Endothelial cell of umbilical vein (primary cell): Measurements from ENCODE around the gene NUDT22. TPM values are rescaled to one million over a fixed set of nuclear protein-coding genes. Genes with fewer than 3 reads are reported as not detected.
A peak's percentile ranks its signal among the peaks of the same experiment; 100 is the strongest.

ENCODE experiments used
- BruUV-seq: library from RNA; stranded (reverse); fragments of 400-500 nt; replicated peaks from 2 replicates; lab custom pipeline; 2021; lab: Mats Ljungman, UMichigan
- CTCF ChIA-PET: fragments of 300-600, 350-600 bp; sonication (Branson Sonifier 250); formaldehyde crosslinking; loops from one replicate; lab custom pipeline; 2021; ENCODE audit warnings: antibody characterized with exemption, inconsistent platforms; lab: Charles Lee
- POLR2A ChIA-PET: fragments of 300-600, 350-600 bp; sonication (Branson Sonifier 250); formaldehyde crosslinking; loops from one replicate; lab custom pipeline; 2021; ENCODE audit warnings: antibody characterized with exemption, inconsistent platforms; lab: Charles Lee
- DNase-seq: peaks from one replicate; pipeline ENCODE4 v3.0.0-alpha.2; 2011; ENCODE audit warnings: low read depth, low spot score
- FAIRE-seq: peaks from 2 replicates; lab custom pipeline; 2011; peaks lifted over from hg19 to GRCh38; lab: Jason Lieb, UNC
- H2AFZ ChIP-seq: 2 replicates; pipeline ENCODE4 v1.6.0; 2012; ENCODE audit warnings: low read depth, low read length, control low read depth, inconsistent platforms
- H3K27ac ChIP-seq: 2 replicates; pipeline ENCODE4 v1.5.1; 2011; ENCODE audit warnings: low read depth, mild to moderate bottlenecking, control low read depth, low read length, moderate library complexity; ENCODE audit not compliant: insufficient read depth
- H3K27me3 ChIP-seq, 2 experiments: 2 replicates each; pipeline versions ENCODE4 v1.6.0 to v1.6.1; 2011; ENCODE audit warnings: low read length in 2 of 2, mixed read lengths in 1 of 2; ENCODE audit not compliant: control insufficient read depth in 2 of 2, insufficient read depth in 2 of 2
- H3K36me3 ChIP-seq, 2 experiments: 2 replicates in 1 of 2; 3 replicates in 1 of 2; pipeline ENCODE4 v1.5.1; 2011; ENCODE audit warnings: low read length in 2 of 2, mild to moderate bottlenecking in 1 of 2, moderate library complexity in 1 of 2; ENCODE audit not compliant: control insufficient read depth in 2 of 2, insufficient read depth in 2 of 2; ENCODE audit errors: extremely low read depth in 1 of 2
- H3K4me1 ChIP-seq: 3 replicates; pipeline ENCODE4 v1.5.1; 2011; ENCODE audit warnings: mild to moderate bottlenecking, low read length; ENCODE audit not compliant: control insufficient read depth, insufficient read depth; ENCODE audit errors: extremely low read depth
- H3K4me2 ChIP-seq: 2 replicates; pipeline ENCODE4 v1.6.1; 2011; ENCODE audit warnings: low read length, control low read depth, mixed read lengths; ENCODE audit not compliant: insufficient read depth
- H3K4me3 ChIP-seq, 3 experiments: fragments of 200-600 bp in 1 of 3; sonication (generic), shearing (Covaris generic) in 1 of 3; replicated peaks in 1 of 3; 2 replicates each; pipeline ENCODE4 v1.5.1; 2011 to 2016; ENCODE audit warnings: control low read depth in 3 of 3, low read length in 3 of 3, mild to moderate bottlenecking in 2 of 3, inconsistent platforms in 1 of 3, low read depth in 1 of 3, moderate library complexity in 1 of 3; ENCODE audit not compliant: insufficient read depth in 1 of 3
- H3K79me2 ChIP-seq: 2 replicates; pipeline ENCODE4 v1.6.0; 2012; ENCODE audit warnings: low read length, inconsistent platforms; ENCODE audit not compliant: control insufficient read depth, insufficient read depth
- H3K9ac ChIP-seq: replicated peaks from 2 replicates; pipeline ENCODE3; 2011; ENCODE audit warnings: low read length, control low read depth; ENCODE audit not compliant: insufficient read depth; ENCODE audit errors: extremely low read depth
- H3K9me1 ChIP-seq: replicated peaks from 3 replicates; pipeline ENCODE4 v1.6.0; 2011; ENCODE audit warnings: mild to moderate bottlenecking, low read length; ENCODE audit not compliant: control insufficient read depth, insufficient read depth; ENCODE audit errors: extremely low read depth
- H3K9me3 ChIP-seq: replicated peaks from 2 replicates; pipeline ENCODE4 v1.5.1; 2012; ENCODE audit warnings: low read length, inconsistent platforms; ENCODE audit not compliant: control insufficient read depth, insufficient read depth
- H4K20me1 ChIP-seq: replicated peaks from 2 replicates; pipeline ENCODE3; 2011; ENCODE audit warnings: mild to moderate bottlenecking, low read length; ENCODE audit not compliant: control insufficient read depth, insufficient read depth; ENCODE audit errors: extremely low read depth
- CTCF ChIP-seq, 2 donors: IDR thresholded peaks; 1 replicate in 1 of 2; 2 replicates in 1 of 2; pipeline ENCODE4 v1.5.1; 2011; ENCODE audit warnings: low read length in 2 of 2, mild to moderate bottlenecking in 2 of 2, moderate library complexity in 2 of 2, control low read depth in 1 of 2, inconsistent platforms in 1 of 2, low read depth in 1 of 2; ENCODE audit not compliant: insufficient read depth in 1 of 2; ENCODE audit errors: extremely low read depth in 1 of 2
- EZH2 ChIP-seq: IDR thresholded peaks from 2 replicates; pipeline ENCODE4 v1.6.1; 2012; ENCODE audit warnings: borderline replicate concordance, low read depth, mild to moderate bottlenecking, moderate library complexity, low read length, inconsistent platforms; ENCODE audit not compliant: severe bottlenecking
- FOS ChIP-seq: IDR thresholded peaks from 2 replicates; pipeline ENCODE4 v1.6.1; 2011; ENCODE audit warnings: mild to moderate bottlenecking, low read length, moderate library complexity, borderline replicate concordance; ENCODE audit not compliant: insufficient read depth
- GATA2 ChIP-seq: IDR thresholded peaks from 2 replicates; pipeline ENCODE4 v1.7.0; 2011; ENCODE audit warnings: low read depth, mild to moderate bottlenecking, moderate library complexity, mixed read lengths, low read length; ENCODE audit not compliant: insufficient read length, insufficient read depth
- JUN ChIP-seq: IDR thresholded peaks from 2 replicates; pipeline ENCODE4 v1.6.1; 2011; ENCODE audit warnings: borderline replicate concordance, low read depth; ENCODE audit not compliant: insufficient read length, insufficient read depth
- MAX ChIP-seq: IDR thresholded peaks from 2 replicates; pipeline ENCODE4 v1.6.1; 2011; ENCODE audit not compliant: insufficient read depth, insufficient read length
- MYC ChIP-seq: IDR thresholded peaks from one replicate; pipeline ENCODE4 v1.6.1; 2011; ENCODE audit warnings: mild to moderate bottlenecking, low read depth, low read length
- POLR2A ChIP-seq: IDR thresholded peaks from 2 replicates; pipeline ENCODE4 v1.6.1; 2012; ENCODE audit warnings: low read depth, mild to moderate bottlenecking, control low read depth, low read length
- POLR2AphosphoS5 ChIP-seq: IDR thresholded peaks from 2 replicates; pipeline ENCODE4 v1.6.1; 2012; ENCODE audit warnings: low read depth, mild to moderate bottlenecking, control low read depth, low read length, moderate library complexity; ENCODE audit not compliant: insufficient read depth
- dilution Hi-C: fragments of 300-500 bp; cut with MboI; formaldehyde crosslinking; loops from one replicate; pipeline ENCODE4 v1.15.0; 2019; ENCODE audit warnings: low sequenced_read_pairs; ENCODE audit not compliant: extremely low pct_ligation_motif_present
- intact Hi-C: fragments of 100-400 bp; cut with micrococcal nuclease; formaldehyde crosslinking; loops from one replicate; pipeline ENCODE4 v1.10.0; 2022
- polyA plus RNA-seq, 4 experiments: library from polyadenylated mRNA; depleted of rRNA in 3 of 4; stranded (reverse) in 3 of 4; unstranded in 1 of 4; fragments of >200 nt; gene quantifications; 2 replicates each; pipeline versions ENCODE4 v1.2.1 to v1.2.3, GENCODE V29; 2011 to 2012; ENCODE audit warnings: missing spikeins in 1 of 4
- total RNA-seq: library from RNA; stranded (reverse); gene quantifications from 2 replicates; pipeline ENCODE4 v1.2.3, GENCODE V29; 2021

Gene NUDT22
- total and polyA plus RNA-seq, 2 donors (not counting 3 experiments of a cell fraction or from before 2014, with no cell fraction given): 37.8 to 54.8 TPM

GRCh38 chr11:64244966-64245365 lies 18.9 kb downstream of the NUDT22 start:
- Histone ChIP-seq H3K4me1 (peaks cover 26% of the 10 kb centered on the region), H3K9me1 (no peaks in the 10 kb centered on the region), H2AFZ (no peak overlapping the region), H3K9ac (peak overlapping the region; percentile 4), H3K79me2 (peaks cover 40% of the 10 kb centered on the region), H3K36me3 (peaks cover 0 to 12% of the 10 kb centered on the region in 2 experiments), H3K27me3 (no peaks in the 10 kb centered on the region), H3K27ac (no peak overlapping the region), H3K4me3 (peak overlapping the region; percentile 67 to 78 (median 73)), H3K4me2 (peak overlapping the region; percentile 35), H4K20me1 (no peaks in the 10 kb centered on the region), H3K9me3 (no peaks in the 10 kb centered on the region)
- TF ChIP-seq FOS (no peak), POLR2A (peak; percentile 2)
- intact Hi-C loops (loop anchor here (5.0 kb wide), 1 partner anchor 112 kb away; the partner anchor contains the start of gene RPS6KA4), dilution Hi-C loops (no loop called here)
- POLR2A ChIA-PET: interaction anchor here (1.5 to 2.2 kb wide), 2 partner anchors 23 to 27 kb away, joined by 5 to 10 read pairs; no protein-coding TSS in a partner anchor
- BruUV-seq: no TSS peak
- CTCF ChIA-PET: interaction anchor here (0.6 to 5.0 kb wide), 11 partner anchors 8 to 110 kb away, joined by 3 to 36 read pairs (median 4); partner anchors contain the start of genes CATSPERZ, ESRRA and STIP1
- no peak for FAIRE-seq
- no peak for DNase-seq

- intact Hi-C loops: no loop called here
- H3K4me2 ChIP-seq: peak overlapping the region; percentile 35
- peak overlapping the region; percentile 47 for H3K27ac ChIP-seq
- no peaks in the 10 kb centered on the region for H3K9me3 ChIP-seq
- FAIRE-seq (no peak), DNase-seq (no peak)
- H3K4me1 ChIP-seq: peaks cover 22% of the 10 kb centered on the region
- peak overlapping the region; percentile 67 to 78 (median 73) for H3K4me3 ChIP-seq
- ChIA-PET POLR2A (interaction anchor here (0.6 to 2.2 kb wide), 4 partner anchors 23 to 59 kb away, joined by 3 to 10 read pairs (median 6); no protein-coding TSS in a partner anchor), CTCF (interaction anchor here (0.9 to 5.0 kb wide), 10 partner anchors 8 to 110 kb away, joined by 3 to 36 read pairs (median 5); partner anchors contain the start of genes CATSPERZ, ESRRA and STIP1)
- no peaks in the 10 kb centered on the region for H4K20me1 ChIP-seq
- H3K9ac ChIP-seq: peak overlapping the region; percentile 4
- dilution Hi-C loops: no loop called here
- BruUV-seq: no TSS peak
- peaks cover 0 to 12% of the 10 kb centered on the region in 2 experiments for H3K36me3 ChIP-seq
- peaks cover 40% of the 10 kb centered on the region for H3K79me2 ChIP-seq
- no peak overlapping the region for H2AFZ ChIP-seq
- no peaks in the 10 kb centered on the region for H3K27me3 ChIP-seq
- H3K9me1 ChIP-seq: no peaks in the 10 kb centered on the region
- TF ChIP-seq MAX (no peak), CTCF (IDR thresholded peaks at IDR 0.05; ENCODE audit: extremely low read depth in 1 of 2, insufficient read depth in 1 of 2, low read depth in 1 of 2, low read length in 2 of 2) (no peak), GATA2 (no peak), JUN (no peak), MYC (no peak), POLR2AphosphoS5 (no peak), FOS (no peak), EZH2 (no peak), POLR2A (no peak)
Measured at GRCh38 chr11:64245401-64245796, 19.3 kb downstream of the NUDT22 start.
